ENCODE measurements around the gene MAML2.
"Not testable (repeated sequence)": the region's sequence is repeated elsewhere in the genome, so short reads cannot be mapped to it uniquely, and the experiment has no call there.

Gene MAML2

GRCh38 chr11:96204366-96204659, 138.7 kb downstream of the MAML2 start:
- no peak for DNase-seq

DNA sequence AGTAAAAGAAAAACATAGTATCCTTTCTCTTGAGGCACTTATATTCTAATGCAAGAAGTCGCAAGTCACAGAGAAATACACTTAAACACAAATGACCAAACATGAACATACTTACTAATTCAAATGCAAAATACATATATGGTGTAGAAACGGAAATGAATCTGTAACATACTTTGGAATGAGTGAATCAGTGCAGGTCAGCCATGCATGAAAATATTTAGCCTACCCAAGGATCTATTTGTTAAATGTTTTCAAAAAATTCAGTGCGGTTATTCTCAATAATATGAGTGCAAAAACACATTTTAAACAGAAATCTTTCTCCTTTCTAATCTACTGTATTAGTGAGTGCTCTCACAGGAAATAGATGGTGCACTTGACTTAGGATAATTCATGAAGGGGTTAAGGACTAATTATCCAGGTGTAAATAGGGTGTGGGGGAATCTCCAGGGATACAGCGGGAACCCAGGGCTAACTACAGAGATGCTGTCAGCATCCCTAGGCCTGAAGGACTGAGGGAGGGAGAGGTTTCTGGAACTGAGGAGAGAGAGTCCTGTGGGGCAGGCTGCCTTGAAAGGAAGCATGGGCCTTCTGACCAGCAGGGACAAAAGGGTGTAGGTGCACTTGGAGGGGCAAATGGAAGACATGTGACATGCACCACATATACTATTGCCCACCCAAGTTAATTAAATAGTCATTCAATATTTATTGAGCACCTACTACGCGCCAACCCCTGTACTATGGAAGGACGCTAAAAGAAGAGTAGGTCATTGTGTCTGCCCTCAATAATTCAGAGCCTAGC, 139.2 kb downstream of the MAML2 start:
- no peak for DNase-seq

DNA sequence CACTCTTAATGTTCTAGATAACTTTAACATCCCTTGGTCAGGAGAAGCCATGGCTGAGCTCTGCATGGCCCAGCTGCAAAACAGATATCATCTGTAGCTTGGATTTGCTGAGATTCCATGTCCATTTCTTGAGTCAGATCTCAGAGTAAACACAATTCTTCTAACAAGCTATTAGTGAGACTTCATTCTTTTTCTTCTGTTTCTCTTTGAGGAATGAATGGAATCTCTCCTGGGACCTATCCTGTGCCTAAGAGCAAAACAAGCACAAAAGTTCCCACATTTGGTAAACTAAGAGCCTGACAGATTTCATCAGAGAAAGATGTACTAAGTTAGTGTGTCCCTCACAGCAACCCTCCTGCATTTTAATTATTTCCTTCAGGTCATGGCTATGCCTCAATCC, 142.8 kb downstream of the MAML2 start:
- DNase-seq: no peak

GRCh38 chr11:96199563-96200025, 143.4 kb downstream of the MAML2 start:
- DNase-seq: no peak

GRCh38 chr11:96197801-96198701, 144.9 kb downstream of the MAML2 start:
- no peak for DNase-seq

DNA sequence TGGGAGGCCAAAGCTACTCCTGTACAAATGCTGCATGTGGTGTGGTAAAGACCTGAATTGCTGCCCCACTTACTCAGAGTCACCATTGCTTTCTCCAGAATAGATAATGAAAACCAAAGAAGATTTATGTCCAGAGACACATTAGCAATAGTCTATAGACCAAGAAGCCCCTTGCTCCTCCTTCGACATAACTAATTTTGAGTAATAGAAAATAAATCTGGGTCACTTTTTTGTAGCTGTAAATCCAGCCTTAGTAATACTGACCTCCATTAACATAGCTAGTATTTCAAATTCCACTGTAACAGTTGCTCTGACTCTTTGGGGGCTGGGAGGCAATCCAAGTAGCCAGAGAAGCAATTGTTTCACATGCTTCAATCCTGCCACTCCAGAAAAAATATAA, 145.9 kb downstream of the MAML2 start:
- no peak for DNase-seq

DNA sequence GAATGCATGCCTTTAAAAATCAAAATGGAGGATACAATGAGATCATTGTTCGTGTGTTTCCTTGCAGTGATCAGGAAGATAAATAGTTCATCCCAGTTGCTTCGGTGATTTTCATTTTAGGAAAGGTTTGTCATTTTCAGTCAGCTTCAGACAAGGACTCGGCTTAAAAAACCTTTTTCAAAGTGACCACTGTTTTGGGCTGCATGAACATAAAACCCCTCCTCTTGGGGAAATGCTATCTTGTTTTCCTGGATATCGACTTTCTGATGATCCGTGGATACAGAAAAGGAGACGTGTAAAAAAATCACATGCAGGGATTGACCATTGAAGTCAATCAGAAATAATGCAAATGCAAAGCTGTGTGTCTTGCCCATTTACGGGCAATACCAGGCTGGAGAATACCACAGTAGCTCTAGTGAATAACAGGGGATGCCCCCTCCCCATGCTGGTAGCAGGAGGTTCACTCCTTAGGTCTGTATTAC, 146.8 kb downstream of the MAML2 start:
- DNase-seq: no peak

- DNase-seq: no peak
These were observed 147.3 kb downstream of the MAML2 start for GRCh38 chr11:96195671-96196070.

DNA sequence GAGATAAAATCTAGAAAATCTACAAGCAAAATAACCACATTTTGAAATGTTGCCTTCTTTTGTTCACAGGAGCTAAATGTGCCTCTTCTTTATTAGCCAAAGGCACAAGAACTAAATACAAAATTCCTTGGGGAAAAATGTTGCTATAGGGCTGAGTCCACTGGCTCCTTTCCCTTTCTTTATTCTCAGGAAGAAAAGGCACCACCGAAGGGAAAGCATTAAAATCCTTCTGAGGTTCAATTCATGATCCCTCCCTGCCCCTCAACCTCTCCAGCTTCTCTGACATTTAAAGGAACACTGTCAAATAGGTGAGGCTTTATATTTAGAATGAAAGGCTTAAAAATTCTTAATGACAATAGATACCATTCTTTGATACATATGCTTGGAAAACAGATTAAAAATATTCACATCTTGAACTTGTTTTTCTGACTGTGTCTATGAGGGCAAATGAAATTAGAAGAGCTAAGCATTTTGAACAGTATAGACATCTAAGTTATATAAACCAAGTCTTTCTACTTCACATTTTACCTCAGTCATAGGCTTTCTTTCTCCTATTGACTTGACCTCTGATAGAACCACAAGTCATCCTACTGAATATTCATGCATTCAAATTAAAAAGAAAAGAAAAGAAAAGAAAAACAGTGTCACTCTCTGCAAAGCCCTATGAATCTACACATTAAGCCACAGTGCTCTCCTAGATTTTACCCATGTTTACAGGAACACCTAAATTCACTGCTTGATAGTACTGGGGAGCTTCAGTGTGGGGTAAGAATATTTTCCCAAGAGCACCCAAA, 148.2 kb downstream of the MAML2 start:
- DNase-seq: no peak

DNA sequence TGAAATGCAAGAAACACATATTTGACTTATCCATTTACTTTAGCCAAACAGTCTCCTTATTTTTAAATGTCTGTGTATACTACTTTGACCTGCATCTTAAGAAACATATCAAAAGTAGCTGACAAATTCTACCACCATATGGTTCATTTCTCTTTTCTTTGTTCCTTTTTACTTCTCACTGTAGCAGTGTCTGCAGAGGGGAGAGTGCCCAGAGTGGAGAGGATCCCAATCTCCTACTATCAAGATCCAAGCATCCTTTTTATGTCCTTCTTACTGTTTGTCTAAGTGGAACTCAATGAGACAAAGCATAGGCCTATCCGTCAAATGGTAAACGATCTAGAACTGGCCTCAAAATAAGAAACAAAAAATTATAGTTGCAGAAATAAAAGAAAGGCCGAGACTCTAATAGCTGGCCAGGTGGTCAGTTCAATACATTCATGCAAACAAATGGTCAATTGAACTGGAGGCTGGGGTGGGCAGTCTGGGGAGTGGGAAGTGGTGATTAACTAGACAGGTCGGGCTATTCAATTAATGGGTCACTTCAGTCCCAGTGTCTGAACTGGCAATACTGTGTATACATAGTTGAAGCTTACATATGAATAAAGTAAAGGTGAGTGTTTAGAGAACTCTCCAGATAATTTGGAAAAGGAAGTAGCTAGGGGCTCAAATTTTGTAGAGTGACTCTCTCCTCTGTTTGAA, 149.1 kb downstream of the MAML2 start:
- no peak for DNase-seq

DNA sequence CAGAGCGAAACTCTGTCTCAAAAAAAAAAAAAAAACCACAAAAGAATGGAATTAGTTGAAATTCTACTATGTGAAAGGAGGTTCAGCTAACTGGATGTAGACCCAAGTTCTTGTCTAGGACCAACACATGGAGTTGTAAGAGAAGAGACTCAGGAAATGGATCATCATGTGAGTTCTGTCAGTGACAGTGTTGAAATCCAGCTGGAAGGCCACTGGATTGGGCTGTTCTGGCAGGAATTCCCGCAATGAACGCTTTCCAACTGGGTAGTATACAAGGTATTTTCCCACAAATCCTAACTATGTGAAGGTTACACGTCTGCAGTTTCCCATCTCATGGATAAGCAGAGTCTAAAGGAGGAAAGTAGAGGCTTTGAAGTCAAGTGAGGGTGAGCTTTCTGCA, 151.2 kb downstream of the MAML2 start:
- no peak for DNase-seq

GRCh38 chr11:96189351-96189750, 153.6 kb downstream of the MAML2 start:
- DNase-seq: no peak

- no peak for DNase-seq
These were observed 154.6 kb downstream of the MAML2 start for GRCh38 chr11:96188243-96189006.

DNA sequence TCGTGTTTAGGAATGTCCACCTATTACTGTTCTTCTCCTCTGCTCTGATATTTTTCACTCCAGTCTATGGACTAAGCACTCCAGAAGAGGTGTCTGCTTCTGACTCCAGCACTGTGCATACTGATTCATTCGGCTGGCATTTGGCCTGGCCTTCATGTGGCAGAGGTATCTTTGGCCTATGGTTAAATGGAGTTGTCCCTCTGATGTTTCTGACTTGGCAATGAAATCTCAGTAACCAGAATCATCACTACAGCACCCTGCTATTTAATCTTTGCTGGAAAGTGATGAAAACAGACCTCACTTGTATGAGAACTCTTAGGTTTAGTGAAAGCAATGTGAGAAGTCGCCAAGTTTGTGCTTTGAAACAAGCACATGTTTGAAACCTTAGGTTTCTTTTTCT, 155.2 kb downstream of the MAML2 start:
- no peak for DNase-seq

- DNase-seq: no peak
These were observed 156.2 kb downstream of the MAML2 start for GRCh38 chr11:96186806-96187205.

GRCh38 chr11:96185220-96185768, 157.7 kb downstream of the MAML2 start:
- DNase-seq: no peak

DNA sequence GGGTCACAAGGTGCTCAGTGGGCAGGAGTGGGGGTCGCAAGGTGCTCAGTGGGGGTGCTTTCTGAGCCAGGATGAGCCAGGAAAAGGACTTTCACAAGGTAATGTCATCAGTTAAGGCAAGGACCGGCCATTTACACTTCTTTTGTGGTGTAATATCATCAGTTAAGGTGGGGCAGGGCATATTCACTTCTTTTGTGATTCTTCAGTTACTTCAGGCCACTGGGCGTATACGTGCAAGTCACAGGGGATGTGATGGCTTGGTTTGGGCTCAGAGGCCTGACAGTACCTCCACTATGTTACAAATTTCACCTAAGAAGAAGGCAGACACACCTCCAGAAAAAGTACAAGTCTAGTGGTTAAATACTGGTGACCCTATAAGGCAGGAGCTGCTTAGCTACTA, 162.1 kb downstream of the MAML2 start:
- DNase-seq: not testable (repeated sequence)

DNA sequence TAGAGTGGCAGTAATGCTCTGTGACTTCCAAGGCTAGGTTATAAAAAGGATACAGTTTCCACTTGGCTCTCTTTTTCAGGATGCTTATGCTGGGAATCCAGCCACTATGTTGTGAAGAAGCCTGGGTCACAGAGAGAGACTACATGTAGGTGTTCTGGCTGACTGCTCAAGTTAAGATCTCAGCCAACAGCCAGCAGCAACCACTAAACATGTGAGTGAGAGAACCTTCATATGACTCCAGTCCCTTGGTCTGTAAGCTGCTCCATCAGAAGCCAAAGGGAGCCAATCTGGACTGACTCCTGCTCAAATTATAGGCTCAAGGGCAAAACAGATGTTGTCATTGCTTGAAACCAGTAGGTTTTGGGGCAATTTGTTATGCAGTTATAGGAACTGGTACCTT, 162.7 kb downstream of the MAML2 start:
- DNase-seq: no peak

- DNase-seq: no peak
These were observed 163.1 kb downstream of the MAML2 start for GRCh38 chr11:96179905-96180304.

- no peak for DNase-seq
These were observed 164.1 kb downstream of the MAML2 start for GRCh38 chr11:96178887-96179279.
